Measurements from ENCODE around the gene EDDM13.
"Not testable (repeated sequence)": the region's sequence is repeated elsewhere in the genome, so short reads cannot be mapped to it uniquely, and the experiment has no call there.

EDDM13 gene

GRCh38 chr19:56253737-56254136, 18.8 kb upstream of the EDDM13 start:
- no peak overlapping the region for H3K4me3 ChIP-seq (ENCODE audit: low read depth, low read length)
- in situ Hi-C loops (cut with HindIII; ENCODE audit: low sequenced_read_pairs): no loop called here
- peak; percentile 37 for DNase-seq (ENCODE audit: low read depth)
- peak; percentile 11 for TF ChIP-seq CTCF (IDR thresholded peaks at IDR 0.05; ENCODE audit: low read depth, low read length, missing control alignments)

DNA sequence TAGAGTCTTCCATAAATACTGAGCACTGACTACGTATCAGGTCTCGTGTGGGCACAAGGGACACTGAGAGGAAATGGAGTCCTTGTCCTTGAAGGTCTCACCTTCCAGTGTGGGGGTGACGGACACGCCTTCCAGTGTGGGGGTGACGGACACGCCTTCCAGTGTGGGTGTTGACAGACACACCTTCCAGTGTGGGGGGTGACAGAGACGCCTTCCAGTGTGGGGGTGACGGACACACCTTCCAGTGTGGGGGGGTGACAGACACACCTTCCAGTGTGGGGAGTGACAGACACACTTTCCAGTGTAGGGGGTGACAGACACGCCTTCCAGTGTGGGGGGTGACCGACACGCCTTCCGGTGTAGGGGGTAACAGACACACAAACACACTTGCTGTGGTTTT, 14.3 kb upstream of the EDDM13 start:
- in situ Hi-C loops (cut with HindIII; ENCODE audit: low sequenced_read_pairs): no loop called here
- no peak for TF ChIP-seq CTCF (IDR thresholded peaks at IDR 0.05; ENCODE audit: low read depth, low read length, missing control alignments)
- no peak for DNase-seq (ENCODE audit: low read depth)
- no peak overlapping the region for H3K4me3 ChIP-seq (ENCODE audit: low read depth, low read length)

DNA sequence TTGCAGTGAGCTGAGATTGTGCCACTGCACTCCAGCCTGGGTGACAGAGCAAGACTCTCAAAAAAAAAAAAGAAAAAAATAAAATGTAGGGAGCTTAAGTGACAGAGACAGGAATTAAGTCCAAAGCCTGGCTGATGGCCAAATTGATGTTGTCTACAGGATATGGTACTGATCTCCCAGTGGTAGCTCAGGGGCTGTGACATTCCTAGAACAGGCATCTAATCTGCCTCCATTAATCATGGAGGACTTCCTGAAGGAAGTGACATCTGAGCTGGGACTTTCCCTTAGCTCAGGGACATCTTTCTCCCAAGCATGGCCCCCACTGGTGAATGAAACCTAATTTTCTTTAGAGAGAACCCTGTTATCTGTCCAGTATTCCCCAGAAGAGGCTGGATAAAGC, 11.4 kb upstream of the EDDM13 start:
- in situ Hi-C loops (cut with HindIII; ENCODE audit: low sequenced_read_pairs): loop anchor here (5.0 kb wide), 1 partner anchor 79 kb away; no protein-coding TSS in a partner anchor
- no peak overlapping the region for H3K4me3 ChIP-seq (ENCODE audit: low read depth, low read length)
- DNase-seq (ENCODE audit: low read depth): no peak
- no peak for TF ChIP-seq CTCF (IDR thresholded peaks at IDR 0.05; ENCODE audit: low read depth, low read length, missing control alignments)

- in situ Hi-C loops (cut with HindIII; ENCODE audit: low sequenced_read_pairs): loop anchor here (5.0 kb wide), 1 partner anchor 80 kb away; no protein-coding TSS in a partner anchor
Measured at GRCh38 chr19:56261932-56262331, 10.6 kb upstream of the EDDM13 start.

DNA sequence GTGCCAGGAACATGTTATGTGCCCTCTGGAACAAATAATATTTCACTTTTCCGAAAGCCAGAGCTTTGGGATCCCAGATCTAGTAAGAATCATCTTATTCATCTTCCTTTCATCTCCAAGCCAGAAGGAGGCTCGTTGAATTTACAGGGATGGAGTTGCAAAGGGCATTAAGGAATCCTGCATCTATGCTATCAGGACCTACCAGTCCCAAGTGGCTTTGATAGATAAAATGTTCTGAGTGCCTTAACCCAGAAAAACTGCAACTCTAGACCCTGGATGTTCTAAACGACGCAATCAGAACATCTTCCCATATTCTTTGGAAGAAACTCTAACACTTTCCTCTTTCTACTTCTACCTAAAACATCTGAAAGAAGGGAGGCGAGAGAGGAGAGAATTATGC, 9.2 kb upstream of the EDDM13 start:
- DNase-seq (ENCODE audit: low read depth): no peak
- H3K4me3 ChIP-seq (ENCODE audit: low read depth, low read length): no peak overlapping the region
- TF ChIP-seq CTCF (IDR thresholded peaks at IDR 0.05; ENCODE audit: low read depth, low read length, missing control alignments): no peak
- in situ Hi-C loops (cut with HindIII; ENCODE audit: low sequenced_read_pairs): loop anchor here (5.0 kb wide), 1 partner anchor 81 kb away; no protein-coding TSS in a partner anchor

More at GRCh38 chr19:56261932-56262331, 10.6 kb upstream of the EDDM13 start:
- not testable (repeated sequence) for DNase-seq (ENCODE audit: low read depth); H3K4me3 ChIP-seq (ENCODE audit: low read depth, low read length)

DNA sequence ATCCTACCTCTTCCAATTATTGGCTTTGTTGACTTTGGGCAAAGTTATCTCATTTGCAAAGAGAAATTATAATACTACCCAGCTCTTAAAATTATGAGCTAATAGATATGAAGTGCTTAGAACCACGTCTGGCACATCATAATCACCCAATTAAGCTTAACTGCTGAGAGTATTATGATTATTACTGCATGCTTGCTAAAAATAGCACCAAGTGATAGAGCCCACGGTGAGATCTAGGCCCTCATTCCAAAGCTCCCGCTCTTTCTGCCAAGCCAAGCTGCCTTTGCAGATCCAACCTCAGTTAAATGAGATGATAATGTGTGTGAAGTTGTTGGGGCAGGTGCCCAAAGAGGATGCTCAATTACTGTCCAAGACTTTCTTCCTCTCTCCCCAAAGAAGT, 6.5 kb upstream of the EDDM13 start:
- in situ Hi-C loops (cut with HindIII; ENCODE audit: low sequenced_read_pairs): no loop called here
- no peak overlapping the region for H3K4me3 ChIP-seq (ENCODE audit: low read depth, low read length)

DNA sequence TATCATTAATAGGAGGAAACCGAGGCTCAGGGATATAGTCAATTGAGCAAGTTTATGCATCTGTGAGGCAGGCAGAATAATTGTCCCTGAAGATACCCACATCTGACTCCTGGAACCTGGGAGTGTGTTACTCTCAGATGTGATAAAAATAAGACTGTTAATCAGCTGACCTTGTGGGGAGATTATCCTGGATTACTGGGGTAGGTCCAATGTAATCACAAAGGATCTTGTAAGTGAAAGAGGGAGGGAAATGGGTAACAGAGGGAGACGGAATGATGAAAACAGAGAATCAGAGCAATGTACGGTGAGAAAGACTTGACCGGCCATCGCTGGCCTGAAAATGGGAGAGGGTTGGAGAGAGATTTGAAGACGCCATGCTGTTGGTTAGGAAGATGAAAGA, 3.2 kb upstream of the EDDM13 start:
- in situ Hi-C loops (cut with HindIII; ENCODE audit: low sequenced_read_pairs): no loop called here
- TF ChIP-seq CTCF (IDR thresholded peaks at IDR 0.05; ENCODE audit: low read depth, low read length, missing control alignments): no peak
- H3K4me3 ChIP-seq (ENCODE audit: low read depth, low read length): no peak overlapping the region
- no peak for DNase-seq (ENCODE audit: low read depth)

More for the DNA sequence above, 6.5 kb upstream of the EDDM13 start:
- DNase-seq (ENCODE audit: low read depth): no peak
- TF ChIP-seq CTCF (IDR thresholded peaks at IDR 0.05; ENCODE audit: low read depth, low read length, missing control alignments): no peak

Data from astrocyte of the cerebellum (primary cell).